Right lobe of liver (tissue), 4 donors: ENCODE data around the gene TRIP12.

ENCODE experiments used
- CTCF ChIP-seq, 4 donors: fragments of 200-600 bp in 3 of 4; fragments of 450-650 bp in 1 of 4; IDR thresholded peaks; one replicate each; pipeline versions ENCODE4 v1.5.1 to v1.8.0; 2016 to 2022; ENCODE audit warnings: antibody characterized with exemption in 4 of 4, mild to moderate bottlenecking in 2 of 4
- POLR2A ChIP-seq: fragments of 450-650 bp; IDR thresholded peaks from one replicate; pipeline ENCODE4 v1.6.1; 2017; ENCODE audit warnings: antibody characterized with exemption, mild to moderate bottlenecking
- donor health status: DM: no; HTN: no; CAD: no.
- donor health status: DM: no; HTN: no; CAD: no.
- donor health status: DM: no; HTN: yes; CAD: no.

GRCh38 chr2:229971298-229971790 is 49.5 kb upstream of the TRIP12 start:
- no peak for TF ChIP-seq CTCF (IDR thresholded peaks at IDR 0.05)
- no peak for TF ChIP-seq POLR2A
